Measurements from ENCODE around the gene MSLN. TPM values are rescaled to one million over a fixed set of nuclear protein-coding genes. Genes with fewer than 3 reads are reported as not detected.

The MSLN gene
- total and polyA plus RNA-seq, 9 of the 15 experiments (the other 6 are each of a cell fraction or from before 2014, with no cell fraction given), result not detected

- CTCF ChIA-PET (ENCODE audit: low intra/inter-chr PET ratio), result no interaction called here
- no peak for ATAC-seq
These were observed 24.5 kb upstream of the MSLN start for GRCh38 chr16:735982-736453.

More at GRCh38 chr16:735982-736453, 24.5 kb upstream of the MSLN start:
- H3K4me1 ChIP-seq (replicated peaks in 1 of 2; ENCODE audit: control insufficient read depth in 2 of 2, insufficient read depth in 2 of 2, low read length in 2 of 2), result peaks cover 18 to 91% of the 10 kb centered on the region in 2 experiments
- H3K4me2 ChIP-seq (ENCODE audit: insufficient read depth, low read length), result no peak overlapping the region
- no peak overlapping the region for H2AFZ ChIP-seq (ENCODE audit: low read depth, low read length)
- no peaks in the 10 kb centered on the region for H3K27me3 ChIP-seq (ENCODE audit: control insufficient read depth in 2 of 2, insufficient read depth in 2 of 2, low read length in 2 of 2)
- TF ChIP-seq DPF2 (IDR thresholded peaks at IDR 0.05), result 0 out of 2 replicates have a peak, but pooled peaks have one; percentile 22
- peak; percentile 71 for TF ChIP-seq MAFG (tag; conservative IDR thresholded peaks at IDR 0.05)
- peak; percentile 24 for TF ChIP-seq PRDM10 (IDR thresholded peaks at IDR 0.05; ENCODE audit: partially characterized antibody)
- TF ChIP-seq RFX7 (CRISPR knock-in tag; IDR thresholded peaks at IDR 0.05), result no peak
- TF ChIP-seq CBFA2T3 (IDR thresholded peaks at IDR 0.05), result 0 out of 2 replicates have a peak, but pooled peaks have one; percentile 8
- TF ChIP-seq PHF21A (IDR thresholded peaks at IDR 0.05; ENCODE audit: borderline replicate concordance, low read depth), result peak; percentile 57; the same call in 1 of the 2 replicates
- no peak for TF ChIP-seq IFI16 (CRISPR knock-in tag; IDR thresholded peaks at IDR 0.05)
- peak; percentile 55 for TF ChIP-seq ZNF316 (IDR thresholded peaks at IDR 0.05)
- peak; percentile 59; the same call in 1 of the 2 replicates for TF ChIP-seq ZBTB33 (CRISPR knock-in tag; IDR thresholded peaks at IDR 0.05)
- peak overlapping the region; percentile 32; the same call in 2 of the 3 replicates for H3K27ac ChIP-seq (ENCODE audit: extremely low read depth, low read depth, low read length)
- POLR2A ChIA-PET, result interaction anchor here (0.6 to 3.5 kb wide), 8 partner anchors 9 to 150 kb away, joined by 3 to 25 read pairs (median 4); partner anchors contain the start of genes ANTKMT, CCDC78 and HAGHL
- H3K9me1 ChIP-seq (ENCODE audit: control insufficient read depth, insufficient read depth, low read length), result peaks cover 6% of the 10 kb centered on the region
- intact Hi-C loops (cut with micrococcal nuclease), result no loop called here
- no peaks in the 10 kb centered on the region; the same call in 1 of the 2 replicates for H4K20me1 ChIP-seq (replicated peaks; ENCODE audit: control insufficient read depth, insufficient read depth, low read length)
- no TSS peak for BruUV-seq (replicated peaks)
- FAIRE-seq, result peak; percentile 72
- H3K9me3 ChIP-seq (replicated peaks; ENCODE audit: control insufficient read depth, insufficient read depth, low read depth, low read length), result no peaks in the 10 kb centered on the region
- 62% methylated on average over 13 of the region's 13 CpGs for WGBS (ENCODE audit: insufficient coverage, low coverage, missing lambda C conversion rate)
- H3K9ac ChIP-seq (ENCODE audit: insufficient read depth in 1 of 2, low read depth in 2 of 2, low read length in 2 of 2), result peak overlapping the region in 1 of 2 experiments; percentile 89; a peak in 2 of 4 replicates
- H3K36me3 ChIP-seq (ENCODE audit: control insufficient read depth, insufficient read depth, low read length), result peaks cover 78% of the 10 kb centered on the region; the same call in 2 of the 3 replicates
- peaks cover 15% of the 10 kb centered on the region for H3K79me2 ChIP-seq (ENCODE audit: control insufficient read depth, insufficient read depth, low read length)
- DNase-seq (ENCODE audit: extremely low read depth in 1 of 4, low spot score in 3 of 4), result no peak
- in situ Hi-C loops (cut with MboI), result no loop called here
- no peak overlapping the region for H3K4me3 ChIP-seq
